ENCODE results near the gene PLAAT5.

PLAAT5 gene

DNA sequence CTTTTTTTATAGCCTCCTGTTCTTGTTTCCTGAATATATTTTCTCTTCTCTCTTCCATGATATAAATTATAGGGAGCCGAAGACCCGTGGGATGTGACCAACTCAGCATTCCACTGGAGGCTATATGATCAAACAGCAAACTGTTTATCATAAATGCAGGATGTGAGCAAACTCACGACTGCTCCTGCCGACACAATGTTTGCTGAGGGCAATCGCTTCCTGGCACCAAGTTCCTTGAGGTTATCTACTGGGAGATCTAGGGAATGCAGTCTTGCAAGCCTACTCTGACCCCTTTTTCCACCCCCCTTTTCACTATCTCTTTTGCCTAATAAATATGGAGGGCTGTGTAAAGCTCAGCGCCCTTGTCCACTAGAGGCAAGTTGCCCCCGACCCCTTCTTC, 32.2 kb upstream of the PLAAT5 start:
- DNase-seq (ENCODE audit: low read depth): no peak
- in situ Hi-C loops (cut with HindIII; ENCODE audit: low sequenced_read_pairs): no loop called here
- no peak for TF ChIP-seq CTCF (IDR thresholded peaks at IDR 0.05; ENCODE audit: low read depth, low read length, missing control alignments)
- H3K4me3 ChIP-seq (ENCODE audit: low read depth, low read length): no peak overlapping the region

GRCh38 chr11:63521896-63522295, 30.9 kb upstream of the PLAAT5 start:
- no peak overlapping the region for H3K4me3 ChIP-seq (ENCODE audit: low read depth, low read length)
- DNase-seq (ENCODE audit: low read depth): no peak
- no peak for TF ChIP-seq CTCF (IDR thresholded peaks at IDR 0.05; ENCODE audit: low read depth, low read length, missing control alignments)
- in situ Hi-C loops (cut with HindIII; ENCODE audit: low sequenced_read_pairs): no loop called here

- H3K4me3 ChIP-seq (ENCODE audit: low read depth, low read length): no peak overlapping the region
- DNase-seq (ENCODE audit: low read depth): no peak
- TF ChIP-seq CTCF (IDR thresholded peaks at IDR 0.05; ENCODE audit: low read depth, low read length, missing control alignments): no peak
- in situ Hi-C loops (cut with HindIII; ENCODE audit: low sequenced_read_pairs): no loop called here
Measured at GRCh38 chr11:63520606-63521170, 29.7 kb upstream of the PLAAT5 start.

DNA sequence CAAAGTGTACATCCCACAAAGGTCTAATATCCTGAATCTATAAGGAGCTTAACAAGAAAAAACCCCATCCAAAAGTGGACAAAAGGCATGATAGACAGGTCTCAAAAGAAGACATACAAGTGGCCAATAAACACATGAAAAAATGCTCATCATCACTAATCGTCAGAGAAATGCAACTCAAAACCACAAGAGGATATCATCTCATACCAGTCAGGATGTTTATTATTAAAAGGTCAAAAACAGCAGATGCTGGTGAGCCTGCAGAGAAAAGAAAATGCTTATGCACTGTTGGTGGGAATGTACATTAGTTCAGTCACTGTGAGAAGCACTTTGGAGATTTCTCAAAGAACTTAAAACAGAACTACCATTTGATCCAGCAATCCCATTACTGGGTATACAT, 27.6 kb upstream of the PLAAT5 start:
- no peak for TF ChIP-seq CTCF (IDR thresholded peaks at IDR 0.05; ENCODE audit: low read depth, low read length, missing control alignments)
- H3K4me3 ChIP-seq (ENCODE audit: low read depth, low read length): no peak overlapping the region
- peak; percentile 67 for DNase-seq (ENCODE audit: low read depth)
- in situ Hi-C loops (cut with HindIII; ENCODE audit: low sequenced_read_pairs): no loop called here

DNA sequence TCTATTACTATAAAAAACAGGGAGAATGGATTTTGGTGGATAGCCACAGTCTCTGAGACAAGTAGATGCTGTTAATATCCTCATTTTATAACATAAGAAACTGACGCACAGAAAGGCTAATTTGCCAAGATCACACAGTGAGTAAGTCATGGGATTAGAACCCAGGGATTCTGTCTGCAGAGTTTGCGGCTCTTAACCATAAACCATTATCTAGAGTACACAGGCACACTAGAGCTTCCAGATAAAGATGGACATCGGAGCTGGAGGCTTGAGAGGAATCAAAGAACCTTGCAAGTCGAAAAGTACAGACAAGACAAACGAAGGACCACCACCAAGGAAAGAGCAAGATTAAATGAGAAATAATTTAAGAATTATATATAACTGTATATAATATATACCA, 26.2 kb upstream of the PLAAT5 start:
- TF ChIP-seq CTCF (IDR thresholded peaks at IDR 0.05; ENCODE audit: low read depth, low read length, missing control alignments): no peak
- H3K4me3 ChIP-seq (ENCODE audit: low read depth, low read length): no peak overlapping the region
- DNase-seq (ENCODE audit: low read depth): no peak
- in situ Hi-C loops (cut with HindIII; ENCODE audit: low sequenced_read_pairs): no loop called here

- TF ChIP-seq CTCF (IDR thresholded peaks at IDR 0.05; ENCODE audit: low read depth, low read length, missing control alignments): no peak
- DNase-seq (ENCODE audit: low read depth): no peak
- H3K4me3 ChIP-seq (ENCODE audit: low read depth, low read length): no peak overlapping the region
- in situ Hi-C loops (cut with HindIII; ENCODE audit: low sequenced_read_pairs): no loop called here
Measured at GRCh38 chr11:63516109-63516508, 25.1 kb upstream of the PLAAT5 start.

- TF ChIP-seq CTCF (IDR thresholded peaks at IDR 0.05; ENCODE audit: low read depth, low read length, missing control alignments): no peak
- H3K4me3 ChIP-seq (ENCODE audit: low read depth, low read length): no peak overlapping the region
- in situ Hi-C loops (cut with HindIII; ENCODE audit: low sequenced_read_pairs): no loop called here
- no peak for DNase-seq (ENCODE audit: low read depth)
Measured at GRCh38 chr11:63512816-63513215, 21.8 kb upstream of the PLAAT5 start.

Measured in astrocyte of the cerebellum (primary cell).